ENCODE data around the gene NEK7.

GRCh38 chr1:198283222-198283621 is 126.4 kb downstream of the NEK7 start:
- TF ChIP-seq EP300 (IDR thresholded peaks at IDR 0.05) (no peak), CTCF (IDR thresholded peaks at IDR 0.05) (no peak)

Data from tibial nerve (tissue), 4 donors.